Measurements from ENCODE around the gene CAMK1D. TPM values are rescaled to one million over a fixed set of nuclear protein-coding genes. Genes with fewer than 3 reads are reported as not detected.
"Not testable (repeated sequence)": the region's sequence is repeated elsewhere in the genome, so short reads cannot be mapped to it uniquely, and the experiment has no call there.

The CAMK1D gene
- total RNA-seq, 2 experiments from 2014 or later, result 28.8 to 35.3 TPM

DNA sequence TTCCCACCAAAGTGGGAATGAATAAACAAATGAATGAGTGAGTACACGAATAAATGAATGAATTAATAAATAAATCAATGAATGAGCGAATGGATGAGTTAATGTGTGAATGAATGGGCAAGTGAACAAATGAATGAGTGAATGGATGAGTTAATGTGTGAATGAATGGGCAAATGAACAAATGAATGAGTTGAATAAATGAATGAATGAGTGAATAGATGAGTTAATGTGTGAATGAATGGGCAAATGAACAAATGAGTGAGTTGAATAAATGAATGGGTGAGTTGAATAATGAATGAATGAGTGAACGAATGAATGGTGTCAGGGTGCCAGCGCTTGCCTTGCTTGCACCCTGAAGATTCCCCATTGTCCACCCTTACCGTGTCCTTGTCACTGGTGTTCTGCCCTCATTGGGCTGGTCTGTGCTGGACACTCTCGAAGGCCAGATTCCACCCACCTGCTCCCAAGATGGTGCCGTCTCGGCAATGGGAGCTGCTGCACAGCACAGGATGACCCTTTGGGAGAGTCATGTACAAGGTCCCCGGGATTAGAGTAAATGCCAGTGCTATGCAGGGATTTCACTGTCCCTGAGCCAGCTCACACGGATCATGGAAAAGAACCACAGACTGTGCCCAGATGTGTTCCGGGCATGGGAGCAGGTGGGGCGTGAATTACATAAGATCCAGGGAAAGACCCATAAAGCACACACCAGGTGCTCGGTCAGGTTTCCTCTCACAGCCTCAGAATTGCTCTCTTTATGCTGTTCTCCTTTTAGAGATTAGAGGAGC lies 83.2 kb downstream of the CAMK1D start:
- POLR2A ChIA-PET, result no interaction called here
- H3K9me3 Mint-ChIP-seq, result no peaks in the 10 kb centered on the region
- no peaks in the 10 kb centered on the region for H3K27me3 Mint-ChIP-seq
- H3K4me3 Mint-ChIP-seq, result no peak overlapping the region
- no peak overlapping the region for H3K27ac Mint-ChIP-seq
- no peaks in the 10 kb centered on the region for H3K36me3 ChIP-seq (ENCODE audit: insufficient read depth, low read length)
- no peaks in the 10 kb centered on the region for H3K27me3 ChIP-seq (ENCODE audit: control insufficient read depth in 1 of 2, insufficient read depth in 2 of 2, low read length in 2 of 2)
- no peak overlapping the region for H3K4me3 ChIP-seq (ENCODE audit: low read length)
- peaks cover 41% of the 10 kb centered on the region for H3K4me1 Mint-ChIP-seq (ENCODE audit: low read depth)
- H3K4me1 ChIP-seq (ENCODE audit: insufficient read depth, low read length), result peaks cover 3% of the 10 kb centered on the region
- DNase-seq, result no peak
- TF ChIP-seq, protein P1, sequence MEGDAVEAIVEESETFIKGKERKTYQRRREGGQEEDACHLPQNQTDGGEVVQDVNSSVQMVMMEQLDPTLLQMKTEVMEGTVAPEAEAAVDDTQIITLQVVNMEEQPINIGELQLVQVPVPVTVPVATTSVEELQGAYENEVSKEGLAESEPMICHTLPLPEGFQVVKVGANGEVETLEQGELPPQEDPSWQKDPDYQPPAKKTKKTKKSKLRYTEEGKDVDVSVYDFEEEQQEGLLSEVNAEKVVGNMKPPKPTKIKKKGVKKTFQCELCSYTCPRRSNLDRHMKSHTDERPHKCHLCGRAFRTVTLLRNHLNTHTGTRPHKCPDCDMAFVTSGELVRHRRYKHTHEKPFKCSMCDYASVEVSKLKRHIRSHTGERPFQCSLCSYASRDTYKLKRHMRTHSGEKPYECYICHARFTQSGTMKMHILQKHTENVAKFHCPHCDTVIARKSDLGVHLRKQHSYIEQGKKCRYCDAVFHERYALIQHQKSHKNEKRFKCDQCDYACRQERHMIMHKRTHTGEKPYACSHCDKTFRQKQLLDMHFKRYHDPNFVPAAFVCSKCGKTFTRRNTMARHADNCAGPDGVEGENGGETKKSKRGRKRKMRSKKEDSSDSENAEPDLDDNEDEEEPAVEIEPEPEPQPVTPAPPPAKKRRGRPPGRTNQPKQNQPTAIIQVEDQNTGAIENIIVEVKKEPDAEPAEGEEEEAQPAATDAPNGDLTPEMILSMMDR (IDR thresholded peaks at IDR 0.05), result no peak
- H3K27ac ChIP-seq (ENCODE audit: low read depth in 1 of 2, low read length in 2 of 2), result no peak overlapping the region
- H3K9me3 ChIP-seq (ENCODE audit: control insufficient read depth in 1 of 2, insufficient read depth in 1 of 2, low read length in 2 of 2), result no peaks in the 10 kb centered on the region
- CTCF ChIA-PET, result no interaction called here
- H3K36me3 Mint-ChIP-seq (ENCODE audit: low read depth), result peaks cover 11% of the 10 kb centered on the region
- ATAC-seq (ENCODE audit: poor library complexity), result no peak
- intact Hi-C loops (cut with DNase I, micrococcal nuclease), result no loop called here

DNA sequence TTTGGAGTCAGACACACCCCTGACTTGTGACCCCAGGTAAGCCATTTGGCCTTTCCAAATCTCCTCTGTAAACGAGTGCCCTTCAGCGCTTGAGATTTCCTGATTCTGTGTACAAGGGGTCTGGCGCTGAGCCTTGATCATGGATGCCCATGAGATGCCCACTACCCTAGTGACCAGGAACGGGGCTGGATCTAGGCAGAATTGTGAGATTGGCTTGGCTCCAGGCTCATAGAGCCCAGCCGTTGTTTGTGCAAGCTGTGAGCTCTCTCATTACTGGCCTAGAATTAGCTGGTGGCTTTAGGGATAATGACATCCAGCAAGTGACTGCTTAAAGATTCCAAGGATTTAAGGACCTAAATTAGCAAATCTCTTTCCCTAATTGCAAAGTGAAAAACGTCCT lies 84.9 kb downstream of the CAMK1D start:
- Mint-ChIP-seq H3K27me3 (no peaks in the 10 kb centered on the region), H3K27ac (peak overlapping the region; percentile 26), H3K4me1 (ENCODE audit: low read depth) (peaks cover 41% of the 10 kb centered on the region), H3K4me3 (no peak overlapping the region), H3K36me3 (ENCODE audit: low read depth) (peaks cover 12% of the 10 kb centered on the region), H3K9me3 (peaks cover under 1% of the 10 kb centered on the region)
- Histone ChIP-seq H3K4me1 (ENCODE audit: insufficient read depth, low read length) (peaks cover 3% of the 10 kb centered on the region), H3K27me3 (ENCODE audit: control insufficient read depth in 1 of 2, insufficient read depth in 2 of 2, low read length in 2 of 2) (no peaks in the 10 kb centered on the region), H3K27ac (ENCODE audit: low read depth in 1 of 2, low read length in 2 of 2) (no peak overlapping the region), H3K4me3 (ENCODE audit: low read length) (no peak overlapping the region), H3K9me3 (ENCODE audit: control insufficient read depth in 1 of 2, insufficient read depth in 1 of 2, low read length in 2 of 2) (peaks cover 0 to 1% of the 10 kb centered on the region in 2 experiments), H3K36me3 (ENCODE audit: insufficient read depth, low read length) (no peaks in the 10 kb centered on the region)
- DNase-seq (no peak), ATAC-seq (ENCODE audit: poor library complexity) (no peak)
- ChIA-PET CTCF (no interaction called here), POLR2A (no interaction called here)
- TF ChIP-seq, protein P1 (IDR thresholded peaks at IDR 0.05), result no peak
- intact Hi-C loops (cut with DNase I, micrococcal nuclease), result no loop called here

DNA sequence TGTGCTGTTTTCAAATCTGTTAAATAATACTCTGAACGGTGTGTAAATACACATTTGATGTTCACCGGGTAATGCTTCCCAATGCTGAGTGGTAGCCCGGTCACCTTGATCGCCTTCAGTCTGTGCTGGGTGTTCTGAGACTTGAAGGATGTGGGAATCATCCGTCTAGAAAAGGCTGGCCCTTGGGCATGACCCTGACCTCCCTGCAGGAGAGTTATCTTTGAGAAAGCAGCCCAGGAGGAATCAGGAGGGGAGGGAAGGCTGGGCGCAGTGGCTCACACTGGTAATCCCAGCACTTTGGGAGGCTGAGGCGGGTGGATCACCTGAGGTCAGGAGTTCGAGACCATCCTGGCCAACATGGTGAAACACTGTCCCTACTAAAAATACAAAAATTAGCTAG lies 85.3 kb downstream of the CAMK1D start:
- H3K9me3 ChIP-seq (ENCODE audit: control insufficient read depth in 1 of 2, insufficient read depth in 1 of 2, low read length in 2 of 2); POLR2A ChIA-PET; H3K9me3 Mint-ChIP-seq; ATAC-seq (ENCODE audit: poor library complexity); intact Hi-C loops (cut with DNase I, micrococcal nuclease); H3K4me3 ChIP-seq (ENCODE audit: low read length); H3K4me1 ChIP-seq (ENCODE audit: insufficient read depth, low read length); H3K4me3 Mint-ChIP-seq; H3K27ac ChIP-seq (ENCODE audit: low read depth in 1 of 2, low read length in 2 of 2); CTCF ChIA-PET; H3K36me3 ChIP-seq (ENCODE audit: insufficient read depth, low read length); H3K27me3 ChIP-seq (ENCODE audit: control insufficient read depth in 1 of 2, insufficient read depth in 2 of 2, low read length in 2 of 2); H3K27me3 Mint-ChIP-seq; DNase-seq: not testable (repeated sequence)
- peaks cover 43% of the 10 kb centered on the region for H3K4me1 Mint-ChIP-seq (ENCODE audit: low read depth)
- H3K27ac Mint-ChIP-seq, result peak overlapping the region; percentile 26
- H3K36me3 Mint-ChIP-seq (ENCODE audit: low read depth), result peaks cover 16% of the 10 kb centered on the region

DNA sequence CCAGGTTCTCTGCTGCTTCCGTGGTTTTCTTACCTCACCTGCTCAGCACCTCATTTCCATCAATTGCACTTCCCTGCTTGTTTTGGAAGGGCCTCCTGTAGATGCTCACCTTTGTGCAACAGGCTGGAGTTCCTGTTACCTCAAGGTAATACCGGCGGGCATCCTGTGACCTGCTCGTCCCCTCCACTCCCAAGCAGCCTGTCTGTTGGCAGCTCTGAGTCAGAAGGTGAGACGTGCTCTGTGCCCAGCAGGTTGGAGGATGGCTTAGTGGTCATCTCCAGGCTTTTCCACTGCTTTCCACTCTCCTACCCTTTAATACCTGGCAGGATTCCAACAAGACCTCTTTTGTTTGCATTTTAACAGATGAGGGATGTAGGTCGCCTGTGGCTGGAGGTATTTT lies 86.0 kb downstream of the CAMK1D start:
- H3K4me1 Mint-ChIP-seq (ENCODE audit: low read depth), result peaks cover 36% of the 10 kb centered on the region
- DNase-seq, result no peak
- Histone ChIP-seq H3K27ac (ENCODE audit: low read depth in 1 of 2, low read length in 2 of 2) (no peak overlapping the region), H3K4me1 (ENCODE audit: insufficient read depth, low read length) (peaks cover 3% of the 10 kb centered on the region), H3K4me3 (ENCODE audit: low read length) (no peak overlapping the region), H3K36me3 (ENCODE audit: insufficient read depth, low read length) (no peaks in the 10 kb centered on the region), H3K9me3 (ENCODE audit: control insufficient read depth in 1 of 2, insufficient read depth in 1 of 2, low read length in 2 of 2) (peaks cover 0 to 6% of the 10 kb centered on the region in 2 experiments), H3K27me3 (ENCODE audit: control insufficient read depth in 1 of 2, insufficient read depth in 2 of 2, low read length in 2 of 2) (no peaks in the 10 kb centered on the region)
- no peak overlapping the region for H3K4me3 Mint-ChIP-seq
- no peak overlapping the region for H3K27ac Mint-ChIP-seq
- no peak for ATAC-seq (ENCODE audit: poor library complexity)
- ChIA-PET CTCF (no interaction called here), POLR2A (interaction anchor here (1.1 kb wide), 1 partner anchor 12 kb away, joined by 3 read pairs; no protein-coding TSS in a partner anchor)
- intact Hi-C loops (cut with DNase I, micrococcal nuclease), result no loop called here
- no peaks in the 10 kb centered on the region for H3K27me3 Mint-ChIP-seq
- peaks cover 18% of the 10 kb centered on the region for H3K36me3 Mint-ChIP-seq (ENCODE audit: low read depth)
- H3K9me3 Mint-ChIP-seq, result peaks cover 5% of the 10 kb centered on the region
- TF ChIP-seq, protein P1 (IDR thresholded peaks at IDR 0.05), result no peak

Measured in CD4-positive, alpha-beta T cell (primary cell).